Fibroblast of lung (primary cell): Measurements from ENCODE around the gene ZNF804A. TPM values are rescaled to one million over a fixed set of nuclear protein-coding genes. Genes with fewer than 3 reads are reported as not detected.
A peak's percentile ranks its signal among the peaks of the same experiment; 100 is the strongest.

Experiments used
- DNase-seq, 2 donors: peaks; one replicate each; pipeline versions ENCODE4 v3.0.0 to v3.0.0-alpha.2; 2010; ENCODE audit warnings: low read depth in 2 of 2
- H2AFZ ChIP-seq: 2 replicates; pipeline ENCODE4 v1.5.1; 2012; ENCODE audit warnings: low read length, control low read depth, inconsistent platforms
- H3K27ac ChIP-seq: 2 replicates; pipeline ENCODE4 v1.5.1; 2011; ENCODE audit warnings: low read length, control low read depth; ENCODE audit not compliant: insufficient read depth
- H3K27me3 ChIP-seq: 2 replicates; pipeline ENCODE4 v1.5.1; 2011; ENCODE audit warnings: mild to moderate bottlenecking, low read length; ENCODE audit not compliant: control insufficient read depth, insufficient read depth
- H3K36me3 ChIP-seq: 2 replicates; pipeline ENCODE4 v1.5.1; 2011; ENCODE audit warnings: low read length; ENCODE audit not compliant: control insufficient read depth, insufficient read depth
- H3K4me1 ChIP-seq: 2 replicates; pipeline ENCODE4 v1.5.1; 2011; ENCODE audit warnings: low read length; ENCODE audit not compliant: control insufficient read depth, insufficient read depth; ENCODE audit errors: extremely low read depth
- H3K4me2 ChIP-seq: 2 replicates; pipeline ENCODE4 v1.5.1; 2011; ENCODE audit warnings: low read length, control low read depth; ENCODE audit not compliant: insufficient read depth; ENCODE audit errors: extremely low read depth
- H3K4me3 ChIP-seq, 4 experiments: fragments of 200-600 bp in 1 of 4; sonication (generic) in 1 of 4; replicated peaks in 1 of 4; 2 replicates each; pipeline ENCODE4 v1.5.1; 2011 to 2016; ENCODE audit warnings: low read length in 4 of 4, low read depth in 3 of 4, mild to moderate bottlenecking in 3 of 4, control low read depth in 2 of 4, inconsistent platforms in 1 of 4, mixed read lengths in 1 of 4; ENCODE audit not compliant: insufficient read depth in 1 of 4; ENCODE audit errors: control extremely low read depth in 1 of 4
- H3K79me2 ChIP-seq: 2 replicates; pipeline ENCODE4 v1.5.1; 2012; ENCODE audit warnings: mild to moderate bottlenecking, low read length, inconsistent platforms; ENCODE audit not compliant: control insufficient read depth, insufficient read depth
- H3K9ac ChIP-seq: 2 replicates; pipeline ENCODE4 v1.5.1; 2011; ENCODE audit warnings: mild to moderate bottlenecking, low read length, control low read depth; ENCODE audit not compliant: insufficient read depth
- H3K9me3 ChIP-seq: 2 replicates; pipeline ENCODE4 v1.5.1; 2012; ENCODE audit warnings: low read depth, low read length; ENCODE audit not compliant: control insufficient read depth, insufficient read depth
- H4K20me1 ChIP-seq: 2 replicates; pipeline ENCODE4 v1.5.1; 2011; ENCODE audit warnings: low read length; ENCODE audit not compliant: control insufficient read depth, insufficient read depth; ENCODE audit errors: extremely low read depth
- CTCF ChIP-seq, 2 donors: IDR thresholded peaks in 1 of 2; conservative IDR thresholded peaks in 1 of 2; 1 replicate in 1 of 2; 2 replicates in 1 of 2; pipeline ENCODE4 v1.5.1; 2011 to 2012; ENCODE audit warnings: low read length in 2 of 2, control low read depth in 1 of 2, inconsistent platforms in 1 of 2, low read depth in 1 of 2, mild to moderate bottlenecking in 1 of 2
- EZH2 ChIP-seq: IDR thresholded peaks from 2 replicates; pipeline ENCODE4 v1.5.1; 2012; ENCODE audit warnings: low read length, control low read depth, mild to moderate bottlenecking; ENCODE audit errors: missing control alignments
- polyA plus RNA-seq, 2 donors: library from polyadenylated mRNA; depleted of rRNA in 1 of 2; stranded (reverse) in 1 of 2; unstranded in 1 of 2; fragments of >200 nt; gene quantifications; 2 replicates each; pipeline ENCODE4 v1.2.1, GENCODE V29; 2011 to 2012; ENCODE audit warnings: missing spikeins in 1 of 2
- total RNA-seq: library from RNA; depleted of rRNA; stranded (reverse); fragments of >200 nt; gene quantifications from 2 replicates; pipeline ENCODE4 v1.2.1, GENCODE V29; 2014

Gene ZNF804A
- total and polyA plus RNA-seq, 2 donors (not counting 1 experiment from before 2014, with no cell fraction given): 3.0 to 6.9 TPM

- Histone ChIP-seq H3K4me3 (peak overlapping the region; percentile 37 to 77 (median 70)), H3K79me2 (peaks cover 26% of the 10 kb centered on the region), H3K9ac (peak overlapping the region; percentile 83), H4K20me1 (no peaks in the 10 kb centered on the region), H2AFZ (peak overlapping the region; percentile 69), H3K4me1 (no peaks in the 10 kb centered on the region), H3K27ac (peak overlapping the region; percentile 60), H3K36me3 (no peaks in the 10 kb centered on the region), H3K9me3 (no peaks in the 10 kb centered on the region), H3K27me3 (no peaks in the 10 kb centered on the region), H3K4me2 (peak overlapping the region; percentile 76)
- no peak for DNase-seq
- TF ChIP-seq EZH2: no peak
- TF ChIP-seq CTCF (conservative IDR thresholded peaks at IDR 0.05 in 1 of 2, IDR thresholded peaks at IDR 0.05 in 1 of 2; ENCODE audit: low read depth in 1 of 2, low read length in 2 of 2): no peak
Observed at GRCh38 chr2:184598002-184598315, 370 bp upstream of the ZNF804A start.

- H3K9me3 ChIP-seq: no peaks in the 10 kb centered on the region
- H3K4me3 ChIP-seq: peak overlapping the region; percentile 56 to 82 (median 70)
- H3K9ac ChIP-seq: peak overlapping the region; percentile 83
- no peaks in the 10 kb centered on the region for H3K36me3 ChIP-seq
- peak overlapping the region; percentile 51 for H2AFZ ChIP-seq
- peaks cover 26% of the 10 kb centered on the region for H3K79me2 ChIP-seq
- no peaks in the 10 kb centered on the region for H3K4me1 ChIP-seq
- H3K27me3 ChIP-seq: no peaks in the 10 kb centered on the region
- H4K20me1 ChIP-seq: no peaks in the 10 kb centered on the region
- peak; percentile 48 for DNase-seq
- H3K27ac ChIP-seq: peak overlapping the region; percentile 74
- no peak for TF ChIP-seq CTCF (conservative IDR thresholded peaks at IDR 0.05 in 1 of 2, IDR thresholded peaks at IDR 0.05 in 1 of 2; ENCODE audit: low read depth in 1 of 2, low read length in 2 of 2)
- no peak for TF ChIP-seq EZH2
- peak overlapping the region; percentile 46 for H3K4me2 ChIP-seq
Observed at GRCh38 chr2:184599054-184599871, 934 bp downstream of the ZNF804A start.

GRCh38 chr2:184599872-184600222 is 1.5 kb downstream of the ZNF804A start:
- peak overlapping the region; percentile 51 for H2AFZ ChIP-seq
- no peaks in the 10 kb centered on the region for H3K4me1 ChIP-seq
- H3K4me2 ChIP-seq: peak overlapping the region; percentile 46
- no peaks in the 10 kb centered on the region for H3K36me3 ChIP-seq
- H3K27ac ChIP-seq: no peak overlapping the region
- H3K27me3 ChIP-seq: no peaks in the 10 kb centered on the region
- H3K9me3 ChIP-seq: no peaks in the 10 kb centered on the region
- peak; percentile 42 to 47 for DNase-seq
- H3K9ac ChIP-seq: no peak overlapping the region
- peaks cover 28% of the 10 kb centered on the region for H3K79me2 ChIP-seq
- peak overlapping the region; percentile 56 to 82 (median 70) for H3K4me3 ChIP-seq
- TF ChIP-seq EZH2 (no peak), CTCF (conservative IDR thresholded peaks at IDR 0.05 in 1 of 2, IDR thresholded peaks at IDR 0.05 in 1 of 2; ENCODE audit: low read depth in 1 of 2, low read length in 2 of 2) (no peak)
- H4K20me1 ChIP-seq: no peaks in the 10 kb centered on the region
